Inflammatory macrophage treated with lipopolysaccharide for 1 hour (primary cell): ENCODE data around the gene CTTNBP2.

ENCODE experiments used
- DNase-seq, 2 donors: peaks; one replicate each; pipeline ENCODE4 v3.0.0-alpha.2; 2020 to 2022

Gene CTTNBP2

GRCh38 chr7:117873310-117874190 is at the start of gene CTTNBP2:
Gene CTTNBP2 (minus strand): TSS chr7:117873441. CDS start chr7:117873415, 26 bp downstream.
- no peak for DNase-seq

- DNase-seq, result no peak
Measured at GRCh38 chr7:117916309-117916708, 43.1 kb upstream of the CTTNBP2 start.

GRCh38 chr7:117912421-117912820 is 39.2 kb upstream of the CTTNBP2 start:
- DNase-seq, result no peak

GRCh38 chr7:117908031-117908795 is 35.0 kb upstream of the CTTNBP2 start:
- no peak for DNase-seq

- DNase-seq, result no peak
Measured at GRCh38 chr7:117907049-117907640, 33.9 kb upstream of the CTTNBP2 start.

- DNase-seq, result no peak
Measured at GRCh38 chr7:117902314-117902889, 29.2 kb upstream of the CTTNBP2 start.

GRCh38 chr7:117901089-117901797 is 28.0 kb upstream of the CTTNBP2 start:
- no peak for DNase-seq

- DNase-seq, result no peak
Measured at GRCh38 chr7:117896339-117896738, 23.1 kb upstream of the CTTNBP2 start.

GRCh38 chr7:117895276-117895675 is 22.0 kb upstream of the CTTNBP2 start:
- DNase-seq, result no peak

GRCh38 chr7:117894037-117894436 is 20.8 kb upstream of the CTTNBP2 start:
- DNase-seq, result no peak

GRCh38 chr7:117892821-117893220 is 19.6 kb upstream of the CTTNBP2 start:
- no peak for DNase-seq

GRCh38 chr7:117889611-117890010 is 16.4 kb upstream of the CTTNBP2 start:
- no peak for DNase-seq

GRCh38 chr7:117888627-117889026 is 15.4 kb upstream of the CTTNBP2 start:
- no peak for DNase-seq

GRCh38 chr7:117882594-117882993 is 9.4 kb upstream of the CTTNBP2 start:
- no peak for DNase-seq

GRCh38 chr7:117876761-117877160 is 3.5 kb upstream of the CTTNBP2 start:
- no peak for DNase-seq

GRCh38 chr7:117875566-117875965 is 2.3 kb upstream of the CTTNBP2 start:
- peak in 1 of 2 donors; percentile 8 for DNase-seq

GRCh38 chr7:117874191-117874700 is 1.0 kb upstream of the CTTNBP2 start:
- DNase-seq, result no peak

GRCh38 chr7:117872561-117873309 is 506 bp downstream of the CTTNBP2 start:
- DNase-seq, result no peak

- DNase-seq, result peak in 1 of 2 donors; percentile 2
Measured at GRCh38 chr7:117871778-117872538, 1.3 kb downstream of the CTTNBP2 start.

- no peak for DNase-seq
Measured at GRCh38 chr7:117871401-117871777, 1.9 kb downstream of the CTTNBP2 start.
